CD4-positive, alpha-beta T cell (primary cell): Measurements from ENCODE around the gene RNF44. TPM values are rescaled to one million over a fixed set of nuclear protein-coding genes. Genes with fewer than 3 reads are reported as not detected.

ENCODE experiments used
- ATAC-seq: fragments of 200-7000 bp; cut with Tn5 transposase; one replicate; pipeline ENCODE4 v1.10.0; 2022; ENCODE audit warnings: mild to moderate bottlenecking; ENCODE audit not compliant: poor library complexity
- CTCF ChIA-PET: fragments of 350-600 bp; sonication (Branson Sonifier 250); formaldehyde crosslinking; loops from one replicate; lab custom pipeline; 2021; ENCODE audit warnings: antibody characterized with exemption, inconsistent platforms; lab: Charles Lee
- POLR2A ChIA-PET: fragments of 350-600 bp; sonication (Branson Sonifier 250); formaldehyde crosslinking; loops from one replicate; lab custom pipeline; 2021; ENCODE audit warnings: antibody characterized with exemption, inconsistent platforms; lab: Charles Lee
- DNase-seq, 14 experiments: peaks; one replicate each; pipeline ENCODE4 v3.0.0-alpha.2; 2013 to 2020; ENCODE audit warnings: mixed read lengths in 2 of 14
- H3K27ac ChIP-seq, 2 donors: one replicate each; pipeline versions ENCODE4 v1.5.1 to v1.7.0; 2013; ENCODE audit warnings: low read length in 2 of 2, low read depth in 1 of 2, mild to moderate bottlenecking in 1 of 2
- H3K27me3 ChIP-seq, 2 experiments: 1 replicate in 1 of 2; 2 replicates in 1 of 2; pipeline versions ENCODE4 v1.6.1 to v1.7.0; 2013; ENCODE audit warnings: low read length in 2 of 2, control low read depth in 1 of 2, mild to moderate bottlenecking in 1 of 2, moderate library complexity in 1 of 2; ENCODE audit not compliant: insufficient read depth in 2 of 2, control insufficient read depth in 1 of 2
- H3K36me3 ChIP-seq: one replicate; pipeline ENCODE4 v1.6.1; 2013; ENCODE audit warnings: low read length, control low read depth; ENCODE audit not compliant: insufficient read depth
- H3K4me1 ChIP-seq: one replicate; pipeline ENCODE4 v1.6.1; 2013; ENCODE audit warnings: low read length, control low read depth; ENCODE audit not compliant: insufficient read depth
- H3K4me3 ChIP-seq: one replicate; pipeline ENCODE4 v1.5.1; 2013; ENCODE audit warnings: mild to moderate bottlenecking, low read length, moderate library complexity
- H3K9me3 ChIP-seq, 2 experiments: 1 replicate in 1 of 2; 2 replicates in 1 of 2; pipeline versions ENCODE4 v1.6.1 to v1.7.0; 2013; ENCODE audit warnings: low read length in 2 of 2, mild to moderate bottlenecking in 2 of 2, control low read depth in 1 of 2, moderate library complexity in 1 of 2; ENCODE audit not compliant: control insufficient read depth in 1 of 2, insufficient read depth in 1 of 2
- H3K27ac Mint-ChIP-seq: one replicate; pipeline ENCODE4 v1.8.0; 2020; ENCODE audit warnings: mixed read lengths
- H3K27me3 Mint-ChIP-seq: one replicate; pipeline ENCODE4 v1.8.0; 2021; ENCODE audit warnings: mixed read lengths
- H3K36me3 Mint-ChIP-seq: one replicate; pipeline ENCODE4 v1.8.0; 2021; ENCODE audit warnings: low read depth, mixed read lengths
- H3K4me1 Mint-ChIP-seq: one replicate; pipeline ENCODE4 v1.8.0; 2021; ENCODE audit warnings: low read depth, mixed read lengths
- H3K4me3 Mint-ChIP-seq: one replicate; pipeline ENCODE4 v1.8.0; 2020; ENCODE audit warnings: mild to moderate bottlenecking, mixed read lengths
- H3K9me3 Mint-ChIP-seq: one replicate; pipeline ENCODE4 v1.8.0; 2020; ENCODE audit warnings: mixed read lengths
- CTCF ChIP-seq: fragments of 200-600 bp; IDR thresholded peaks from one replicate; pipeline ENCODE4 v1.8.0; 2022; ENCODE audit warnings: antibody characterized with exemption, mild to moderate bottlenecking
- intact Hi-C, 2 experiments: fragments of 100-400 bp; cut with DNase I in 1 of 2; cut with micrococcal nuclease in 1 of 2; formaldehyde crosslinking; loops; one replicate each; pipeline versions ENCODE4 v1.15.1 to v1.9.0; 2023 to 2025; cut with DNase I, micrococcal nuclease
- total RNA-seq, 174 experiments: library from RNA in 2 of 174; stranded (reverse) in 2 of 174; gene quantifications; one replicate each; pipeline ENCODE4 v1.2.3 and lab custom pipeline; 2021 to 2026

Gene RNF44
- total RNA-seq, 2 experiments from 2014 or later = 208 to 217 TPM

GRCh38 chr5:176537554-176538229, 490 bp upstream of the RNF44 start:
- POLR2A ChIA-PET = interaction anchor here (0.6 to 10.1 kb wide), 28 partner anchors 7 to 1059 kb away, joined by 3 to 185 read pairs (median 4); partner anchors contain the start of genes CDHR2, CLTB, FAF2 and HIGD2A

GRCh38 chr5:176536132-176536901, 885 bp downstream of the RNF44 start:
- H3K9me3 ChIP-seq = peaks cover 0 to 3% of the 10 kb centered on the region in 2 experiments
- Mint-ChIP-seq H3K9me3 (no peaks in the 10 kb centered on the region), H3K27me3 (no peaks in the 10 kb centered on the region), H3K4me3 (peak overlapping the region; percentile 99), H3K36me3 (peaks cover 58% of the 10 kb centered on the region), H3K27ac (peak overlapping the region; percentile 100), H3K4me1 (peaks cover 71% of the 10 kb centered on the region)
- intact Hi-C loops = loop anchor here (5.0 to 10.0 kb wide), 6 partner anchors 36 to 1056 kb away; partner anchors contain the start of genes CLTB (in 1 of the 2), HIGD2A (in 1 of the 2), NOP16 (in 1 of the 2) and NSD1 (in 1 of the 2)
- ATAC-seq (peak; percentile 13), DNase-seq (peak; percentile 66 to 92 (median 86))
- H3K27ac ChIP-seq = peak overlapping the region; percentile 99
- peak overlapping the region; percentile 98 for H3K4me3 ChIP-seq
- peaks cover 79% of the 10 kb centered on the region for H3K4me1 ChIP-seq
- H3K27me3 ChIP-seq = no peaks in the 10 kb centered on the region
- TF ChIP-seq CTCF = no peak
- H3K36me3 ChIP-seq = peaks cover 17% of the 10 kb centered on the region
- POLR2A ChIA-PET = interaction anchor here (0.6 to 10.1 kb wide), 24 partner anchors 8 to 1058 kb away, joined by 3 to 185 read pairs (median 6); partner anchors contain the start of genes CDHR2, CLTB, FAF2 and GRK6
- CTCF ChIA-PET = interaction anchor here (1.3 to 7.1 kb wide), 4 partner anchors 61 to 120 kb away, joined by 3 to 42 read pairs (median 20); partner anchors contain the start of genes CLTB and FAF2

More at GRCh38 chr5:176537554-176538229, 490 bp upstream of the RNF44 start:
- Histone ChIP-seq H3K4me3 (peak overlapping the region; percentile 98), H3K27me3 (no peaks in the 10 kb centered on the region), H3K4me1 (peaks cover 79% of the 10 kb centered on the region), H3K36me3 (peaks cover 7% of the 10 kb centered on the region), H3K27ac (peak overlapping the region; percentile 99), H3K9me3 (peaks cover 0 to 3% of the 10 kb centered on the region in 2 experiments)
- ATAC-seq (peak; percentile 73), DNase-seq (peak; percentile 92 to 100 (median 96))
- peak overlapping the region; percentile 100 for H3K27ac Mint-ChIP-seq
- TF ChIP-seq CTCF = no peak
- intact Hi-C loops = loop anchor here (1.0 to 10.0 kb wide), 7 partner anchors 35 to 1055 kb away; partner anchors contain the start of genes CLTB (in 1 of the 2), FAF2 (in 1 of the 2), HIGD2A (in 1 of the 2) and NOP16 (in 1 of the 2)
- H3K4me1 Mint-ChIP-seq = peaks cover 83% of the 10 kb centered on the region
- H3K4me3 Mint-ChIP-seq = peak overlapping the region; percentile 99
- no peaks in the 10 kb centered on the region for H3K9me3 Mint-ChIP-seq
- H3K27me3 Mint-ChIP-seq = no peaks in the 10 kb centered on the region
- peaks cover 58% of the 10 kb centered on the region for H3K36me3 Mint-ChIP-seq
- CTCF ChIA-PET = interaction anchor here (1.1 to 7.1 kb wide), 6 partner anchors 12 to 123 kb away, joined by 3 to 42 read pairs (median 4); partner anchors contain the start of genes CDHR2, CLTB and FAF2
